Neural cell (in vitro differentiated cells): ENCODE measurements around the gene KIF14. TPM values are rescaled to one million over a fixed set of nuclear protein-coding genes. Genes with fewer than 3 reads are reported as not detected.

Experiments used
- H2AFZ ChIP-seq: fragments of 200-600, 300-800 bp; sonication (generic), shearing (Covaris generic); 2 replicates; pipeline ENCODE4 v1.6.0; 2014; ENCODE audit warnings: low read depth, mild to moderate bottlenecking, antibody characterized with exemption, low read length, moderate library complexity
- H3F3A ChIP-seq: fragments of 200-600 bp; shearing (Covaris generic); 2 replicates; pipeline ENCODE4 v1.6.1; 2016; ENCODE audit warnings: mild to moderate bottlenecking, moderate library complexity, mixed read lengths, antibody characterized with exemption, low read length; ENCODE audit not compliant: insufficient read depth, poor library complexity, severe bottlenecking
- H3K27ac ChIP-seq: fragments of 200-600, 300-800 bp; sonication (generic), shearing (Covaris generic); 2 replicates; pipeline ENCODE4 v1.5.1; 2014; ENCODE audit warnings: mild to moderate bottlenecking, low read length, moderate library complexity
- H3K27me3 ChIP-seq: fragments of 300-800, 200-600 bp; sonication (generic), shearing (Covaris generic); 2 replicates; pipeline ENCODE4 v1.6.0; 2014; ENCODE audit warnings: mild to moderate bottlenecking, low read depth, low read length, moderate library complexity; ENCODE audit not compliant: insufficient read depth
- H3K36me3 ChIP-seq: fragments of 300-800, 200-600 bp; sonication (generic), shearing (Covaris generic); 2 replicates; pipeline ENCODE4 v1.5.1; 2014; ENCODE audit warnings: mild to moderate bottlenecking, antibody characterized with exemption, low read length, moderate library complexity; ENCODE audit not compliant: insufficient read depth
- H3K4me2 ChIP-seq: fragments of 300-800, 200-600 bp; sonication (generic), shearing (Covaris generic); 2 replicates; pipeline ENCODE4 v1.6.0; 2014; ENCODE audit warnings: mild to moderate bottlenecking, low read length
- H3K4me3 ChIP-seq: fragments of 300-800, 200-600 bp; sonication (generic), shearing (Covaris generic); 2 replicates; pipeline ENCODE4 v1.5.1; 2014; ENCODE audit warnings: mild to moderate bottlenecking, low read length, moderate library complexity
- H3K79me2 ChIP-seq: fragments of 200-600 bp; shearing (Covaris generic); replicated peaks from 2 replicates; pipeline ENCODE4 v1.6.0; 2014; ENCODE audit warnings: mild to moderate bottlenecking, low read length, moderate library complexity; ENCODE audit not compliant: insufficient read depth
- H3K9ac ChIP-seq: fragments of 300-800, 200-600 bp; sonication (generic), shearing (Covaris generic); 2 replicates; pipeline ENCODE4 v1.6.1; 2016; ENCODE audit warnings: mild to moderate bottlenecking, low read length, mixed read lengths
- H3K9me2 ChIP-seq: fragments of 200-600 bp; shearing (Covaris generic); 2 replicates; pipeline ENCODE4 v1.6.1; 2016; ENCODE audit warnings: mild to moderate bottlenecking, low read length, mixed read lengths; ENCODE audit not compliant: insufficient read depth
- H3K9me3 ChIP-seq: fragments of 200-600, 300-800 bp; sonication (generic), shearing (Covaris generic); 2 replicates; pipeline ENCODE4 v1.6.1; 2016; ENCODE audit warnings: mild to moderate bottlenecking, mixed run types, low read length, moderate library complexity, mixed read lengths
- H4K20me1 ChIP-seq: fragments of 200-600 bp; shearing (Covaris generic); 2 replicates; pipeline ENCODE4 v1.6.1; 2016; ENCODE audit warnings: mild to moderate bottlenecking, mixed run types; ENCODE audit not compliant: insufficient read depth
- CTCF ChIP-seq: fragments of 450-650 bp; IDR thresholded peaks from 2 replicates; pipeline ENCODE4 v1.5.1; 2014; ENCODE audit warnings: antibody characterized with exemption, mild to moderate bottlenecking, moderate library complexity; ENCODE audit not compliant: poor library complexity, severe bottlenecking
- EP300 ChIP-seq: fragments of 450-650 bp; conservative IDR thresholded peaks from 2 replicates; pipeline ENCODE4 v1.6.1; 2014; ENCODE audit warnings: antibody characterized with exemption, mild to moderate bottlenecking, moderate library complexity; ENCODE audit not compliant: poor library complexity, severe bottlenecking
- EZH2 ChIP-seq: fragments of 200-600, 300-800 bp; shearing (Covaris generic), sonication (generic); IDR thresholded peaks from 2 replicates; pipeline ENCODE4 v1.6.1; 2014; ENCODE audit warnings: antibody characterized with exemption, low read length, borderline replicate concordance, mild to moderate bottlenecking; ENCODE audit not compliant: insufficient read depth, poor library complexity, severe bottlenecking
- MXI1 ChIP-seq: fragments of 450-650 bp; conservative IDR thresholded peaks from 2 replicates; pipeline ENCODE4 v1.6.1; 2014; ENCODE audit warnings: antibody characterized with exemption, mild to moderate bottlenecking; ENCODE audit not compliant: poor library complexity, severe bottlenecking
- POLR2AphosphoS5 ChIP-seq: IDR thresholded peaks from 2 replicates; pipeline ENCODE4 v1.6.1; 2012
- RAD21 ChIP-seq: fragments of 450-650 bp; conservative IDR thresholded peaks from 2 replicates; pipeline ENCODE4 v1.6.1; 2014; ENCODE audit warnings: antibody characterized with exemption, mild to moderate bottlenecking, moderate library complexity
- SMC3 ChIP-seq: fragments of 450-650 bp; conservative IDR thresholded peaks from 2 replicates; pipeline ENCODE4 v1.6.1; 2014; ENCODE audit warnings: antibody characterized with exemption, mild to moderate bottlenecking, moderate library complexity; ENCODE audit not compliant: poor library complexity
- TAF1 ChIP-seq: IDR thresholded peaks from 2 replicates; pipeline ENCODE4 v1.6.1; 2012; ENCODE audit warnings: low read depth
- polyA plus RNA-seq: library from polyadenylated mRNA; depleted of rRNA; stranded (reverse); fragments of >200 nt; gene quantifications from 2 replicates; pipeline ENCODE4 v1.2.3, GENCODE V29; 2014
- TF ChIP-seq, protein P1 (sequence below): IDR thresholded peaks from 2 replicates; pipeline ENCODE4 v1.6.1; 2012; ENCODE audit warnings: borderline replicate concordance

The KIF14 gene
- polyA plus RNA-seq, 1 donor from 2014 or later, result 0.69 TPM

DNA sequence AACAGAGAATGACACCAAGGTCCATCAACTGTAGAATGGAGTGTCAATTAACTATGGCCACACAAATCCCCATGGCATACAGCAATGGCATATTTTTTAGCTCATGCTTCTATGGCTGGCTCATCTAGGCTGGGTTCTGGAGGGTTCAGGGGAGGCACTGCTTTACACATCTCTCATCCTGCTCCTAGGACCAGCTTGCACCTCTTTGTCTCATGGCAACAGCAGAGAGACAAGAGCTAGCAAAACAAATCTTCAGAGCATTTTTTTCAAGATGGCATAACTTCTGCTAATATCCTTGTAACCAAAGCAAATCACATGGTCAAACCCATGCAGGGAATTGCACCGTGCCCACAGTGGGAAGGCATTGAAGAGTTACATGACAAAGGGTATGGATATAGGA is 82.4 kb downstream of the KIF14 start:
- H3K36me3 ChIP-seq, result no peaks in the 10 kb centered on the region
- no peak overlapping the region for H3K4me3 ChIP-seq
- no peaks in the 10 kb centered on the region for H3K9me3 ChIP-seq

DNA sequence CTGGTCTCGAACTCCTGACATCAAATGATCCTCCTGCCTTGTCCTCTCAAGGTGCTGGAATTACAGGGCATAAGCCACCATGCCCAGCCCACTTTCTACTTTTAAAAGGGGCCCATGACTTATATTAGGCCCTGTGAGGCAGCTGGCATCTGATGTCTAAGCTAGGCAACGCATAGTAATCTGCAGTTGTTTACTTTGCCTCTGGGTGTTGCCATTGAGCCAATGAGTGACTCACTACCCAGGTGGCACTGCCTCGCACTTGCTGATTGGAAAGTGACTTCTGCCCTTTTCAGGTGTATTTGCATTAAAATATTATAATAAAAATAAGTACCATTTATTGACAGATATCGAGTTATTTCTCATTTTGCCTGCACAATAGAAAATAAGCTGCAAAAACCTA is 84.9 kb downstream of the KIF14 start:
- H3K27ac ChIP-seq, result no peak overlapping the region
- TF ChIP-seq EZH2 (no peak), POLR2AphosphoS5 (no peak), EP300 (no peak), MXI1 (no peak), CTCF (no peak), TAF1 (no peak), RAD21 (no peak), SMC3 (no peak)
- TF ChIP-seq, protein P1, sequence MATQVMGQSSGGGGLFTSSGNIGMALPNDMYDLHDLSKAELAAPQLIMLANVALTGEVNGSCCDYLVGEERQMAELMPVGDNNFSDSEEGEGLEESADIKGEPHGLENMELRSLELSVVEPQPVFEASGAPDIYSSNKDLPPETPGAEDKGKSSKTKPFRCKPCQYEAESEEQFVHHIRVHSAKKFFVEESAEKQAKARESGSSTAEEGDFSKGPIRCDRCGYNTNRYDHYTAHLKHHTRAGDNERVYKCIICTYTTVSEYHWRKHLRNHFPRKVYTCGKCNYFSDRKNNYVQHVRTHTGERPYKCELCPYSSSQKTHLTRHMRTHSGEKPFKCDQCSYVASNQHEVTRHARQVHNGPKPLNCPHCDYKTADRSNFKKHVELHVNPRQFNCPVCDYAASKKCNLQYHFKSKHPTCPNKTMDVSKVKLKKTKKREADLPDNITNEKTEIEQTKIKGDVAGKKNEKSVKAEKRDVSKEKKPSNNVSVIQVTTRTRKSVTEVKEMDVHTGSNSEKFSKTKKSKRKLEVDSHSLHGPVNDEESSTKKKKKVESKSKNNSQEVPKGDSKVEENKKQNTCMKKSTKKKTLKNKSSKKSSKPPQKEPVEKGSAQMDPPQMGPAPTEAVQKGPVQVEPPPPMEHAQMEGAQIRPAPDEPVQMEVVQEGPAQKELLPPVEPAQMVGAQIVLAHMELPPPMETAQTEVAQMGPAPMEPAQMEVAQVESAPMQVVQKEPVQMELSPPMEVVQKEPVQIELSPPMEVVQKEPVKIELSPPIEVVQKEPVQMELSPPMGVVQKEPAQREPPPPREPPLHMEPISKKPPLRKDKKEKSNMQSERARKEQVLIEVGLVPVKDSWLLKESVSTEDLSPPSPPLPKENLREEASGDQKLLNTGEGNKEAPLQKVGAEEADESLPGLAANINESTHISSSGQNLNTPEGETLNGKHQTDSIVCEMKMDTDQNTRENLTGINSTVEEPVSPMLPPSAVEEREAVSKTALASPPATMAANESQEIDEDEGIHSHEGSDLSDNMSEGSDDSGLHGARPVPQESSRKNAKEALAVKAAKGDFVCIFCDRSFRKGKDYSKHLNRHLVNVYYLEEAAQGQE, result no peak

More for the DNA sequence above, 82.4 kb downstream of the KIF14 start:
- H4K20me1 ChIP-seq, result no peaks in the 10 kb centered on the region
- no peak overlapping the region for H3K27ac ChIP-seq
- no peaks in the 10 kb centered on the region for H3K79me2 ChIP-seq
- no peaks in the 10 kb centered on the region for H3F3A ChIP-seq
- TF ChIP-seq CTCF, result no peak
- no peak for TF ChIP-seq EZH2
- no peak for TF ChIP-seq TAF1
- no peak for TF ChIP-seq MXI1
- TF ChIP-seq POLR2AphosphoS5, result no peak
- no peak for TF ChIP-seq SMC3
- TF ChIP-seq, protein P1, result no peak
- TF ChIP-seq EP300, result no peak
- TF ChIP-seq RAD21, result no peak
- no peaks in the 10 kb centered on the region for H3K27me3 ChIP-seq
- H3K9me2 ChIP-seq, result no peaks in the 10 kb centered on the region
- no peak overlapping the region for H3K9ac ChIP-seq
- no peak overlapping the region for H3K4me2 ChIP-seq
- H2AFZ ChIP-seq, result no peak overlapping the region

More for the DNA sequence above, 84.9 kb downstream of the KIF14 start:
- Histone ChIP-seq H3K9me2 (no peaks in the 10 kb centered on the region), H3K4me2 (no peak overlapping the region), H3K4me3 (no peak overlapping the region), H3K27me3 (no peaks in the 10 kb centered on the region), H3K79me2 (no peaks in the 10 kb centered on the region), H3K9me3 (no peaks in the 10 kb centered on the region), H3K9ac (no peak overlapping the region), H2AFZ (no peak overlapping the region), H3K36me3 (no peaks in the 10 kb centered on the region), H4K20me1 (no peaks in the 10 kb centered on the region), H3F3A (no peaks in the 10 kb centered on the region)
